Astrocyte (in vitro differentiated cells and primary cell): Measurements from ENCODE around the gene GDE1.

Experiments used
- EZH2 ChIP-seq: IDR thresholded peaks from 2 replicates; pipeline ENCODE4 v1.6.1; 2012; ENCODE audit warnings: mild to moderate bottlenecking, low read length, inconsistent platforms; ENCODE audit not compliant: insufficient read depth
- TF ChIP-seq, protein P1 (sequence below): IDR thresholded peaks from 2 replicates; pipeline ENCODE4 v1.5.1; 2011; ENCODE audit warnings: low read depth, mild to moderate bottlenecking, inconsistent platforms, low read length, moderate library complexity; ENCODE audit not compliant: insufficient read depth

DNA sequence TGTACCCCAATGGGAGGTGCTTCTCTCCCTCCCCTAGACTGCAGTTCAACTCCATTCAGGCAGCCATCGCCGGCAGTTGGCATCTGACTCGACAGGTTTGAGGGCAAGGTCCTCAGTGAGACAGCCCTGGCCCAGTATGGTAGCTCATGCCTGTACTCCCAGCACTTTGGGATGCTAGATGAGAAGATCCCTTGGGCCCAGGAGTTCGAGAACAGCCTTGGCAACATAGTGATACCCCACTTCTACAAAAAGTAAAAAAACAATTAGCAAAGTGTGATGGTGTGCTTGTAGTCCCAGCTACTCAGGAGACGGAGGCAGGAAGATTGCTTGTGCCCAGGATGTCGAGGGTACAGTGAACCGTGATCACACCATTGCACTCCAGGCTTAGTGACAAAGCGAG, 45.7 kb upstream of the GDE1 start:
- TF ChIP-seq, protein P1, sequence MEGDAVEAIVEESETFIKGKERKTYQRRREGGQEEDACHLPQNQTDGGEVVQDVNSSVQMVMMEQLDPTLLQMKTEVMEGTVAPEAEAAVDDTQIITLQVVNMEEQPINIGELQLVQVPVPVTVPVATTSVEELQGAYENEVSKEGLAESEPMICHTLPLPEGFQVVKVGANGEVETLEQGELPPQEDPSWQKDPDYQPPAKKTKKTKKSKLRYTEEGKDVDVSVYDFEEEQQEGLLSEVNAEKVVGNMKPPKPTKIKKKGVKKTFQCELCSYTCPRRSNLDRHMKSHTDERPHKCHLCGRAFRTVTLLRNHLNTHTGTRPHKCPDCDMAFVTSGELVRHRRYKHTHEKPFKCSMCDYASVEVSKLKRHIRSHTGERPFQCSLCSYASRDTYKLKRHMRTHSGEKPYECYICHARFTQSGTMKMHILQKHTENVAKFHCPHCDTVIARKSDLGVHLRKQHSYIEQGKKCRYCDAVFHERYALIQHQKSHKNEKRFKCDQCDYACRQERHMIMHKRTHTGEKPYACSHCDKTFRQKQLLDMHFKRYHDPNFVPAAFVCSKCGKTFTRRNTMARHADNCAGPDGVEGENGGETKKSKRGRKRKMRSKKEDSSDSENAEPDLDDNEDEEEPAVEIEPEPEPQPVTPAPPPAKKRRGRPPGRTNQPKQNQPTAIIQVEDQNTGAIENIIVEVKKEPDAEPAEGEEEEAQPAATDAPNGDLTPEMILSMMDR: no peak
- no peak for TF ChIP-seq EZH2
